ENCODE measurements around the gene DIP2B.
"Not testable (repeated sequence)": the region's sequence is repeated elsewhere in the genome, so short reads cannot be mapped to it uniquely, and the experiment has no call there.

DIP2B gene

DNA sequence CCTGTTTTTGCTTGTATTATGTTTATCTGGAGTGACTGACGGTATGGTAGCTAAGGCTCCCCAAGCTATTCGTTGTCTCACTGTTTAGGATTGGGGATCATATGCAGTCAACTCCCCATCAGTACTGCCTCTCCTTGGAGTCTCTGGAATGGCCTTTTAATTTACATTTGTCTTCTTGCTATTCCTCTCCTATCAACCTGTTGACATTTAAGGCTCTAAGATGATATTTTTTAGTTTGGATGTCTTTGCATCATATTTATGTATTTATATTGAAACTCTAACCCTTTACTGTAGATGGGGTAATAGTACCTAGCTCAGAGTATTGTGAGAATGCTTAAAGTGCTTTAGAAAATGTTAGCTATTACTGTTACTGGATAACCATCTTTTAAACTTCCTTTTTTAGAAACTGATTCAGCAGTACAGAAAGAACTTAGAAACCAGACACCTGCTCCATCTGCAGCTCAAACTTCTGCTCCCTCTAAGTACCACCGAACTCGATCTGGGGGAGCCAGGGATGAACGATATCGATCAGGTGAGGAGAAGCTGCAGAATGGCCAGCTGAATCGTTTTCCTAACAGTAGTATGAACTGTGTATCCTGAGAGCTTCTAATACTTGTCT, 135.6 kb downstream of the DIP2B start:
- DNase-seq: no peak

DNA sequence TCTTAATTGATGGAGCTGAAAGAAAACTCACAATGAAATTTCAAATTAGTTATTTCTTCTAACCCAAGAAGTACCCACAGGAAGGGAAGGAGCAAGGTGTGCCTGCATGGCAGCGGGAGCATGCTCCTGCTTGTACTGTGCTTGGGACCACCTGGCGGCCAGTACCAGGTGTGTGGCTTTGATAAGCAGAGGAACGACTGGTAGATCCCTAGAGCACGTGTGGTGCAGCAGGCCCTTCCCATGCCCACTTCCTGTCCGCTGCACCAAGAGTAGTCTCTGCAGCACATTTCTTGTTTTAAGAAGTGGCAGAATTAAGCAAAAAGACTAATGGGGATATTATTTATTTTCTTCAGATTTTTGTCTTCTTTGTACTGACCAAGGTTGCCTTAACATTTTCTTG, 136.8 kb downstream of the DIP2B start:
- DNase-seq: no peak

DNA sequence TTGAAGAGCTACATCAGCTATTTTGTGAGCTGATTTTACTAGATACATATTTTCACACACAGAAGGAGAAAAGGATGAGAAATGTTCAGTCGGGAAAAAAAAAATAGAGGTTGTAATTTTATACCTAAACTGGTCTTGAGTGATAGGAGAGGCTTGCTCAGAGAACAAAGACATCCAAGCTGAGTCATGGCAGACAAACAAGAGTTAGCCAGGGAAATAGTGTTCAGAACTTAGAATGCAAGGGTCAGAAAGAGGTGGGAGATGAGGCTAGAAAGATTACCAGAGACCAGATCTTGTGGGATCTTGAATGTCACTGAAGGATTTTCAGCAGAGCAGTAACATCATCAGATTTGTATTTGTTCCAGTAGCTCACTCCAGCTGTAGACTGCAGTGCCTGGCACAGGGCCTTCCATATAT, 137.3 kb downstream of the DIP2B start:
- no peak for DNase-seq

DNA sequence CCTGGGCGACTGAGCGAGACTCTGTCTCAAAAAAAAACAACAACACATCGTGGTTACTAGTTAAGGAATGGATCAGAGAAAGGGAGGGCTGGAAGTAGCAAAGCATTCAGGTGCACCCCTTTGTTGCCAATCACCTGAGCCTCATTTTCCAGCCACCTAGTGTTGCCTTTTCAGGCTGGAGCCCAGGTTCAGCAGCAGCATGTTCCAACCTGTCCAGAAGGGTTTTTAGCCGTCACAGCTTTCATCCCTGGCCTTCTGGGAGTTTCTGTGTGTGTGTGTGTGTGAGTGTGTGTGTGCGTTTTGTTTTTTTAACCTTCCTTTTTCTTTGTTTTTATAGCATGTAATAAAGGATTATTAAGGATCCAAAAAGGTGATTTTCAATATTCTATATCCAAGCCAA, 138.0 kb downstream of the DIP2B start:
- no peak for DNase-seq

DNA sequence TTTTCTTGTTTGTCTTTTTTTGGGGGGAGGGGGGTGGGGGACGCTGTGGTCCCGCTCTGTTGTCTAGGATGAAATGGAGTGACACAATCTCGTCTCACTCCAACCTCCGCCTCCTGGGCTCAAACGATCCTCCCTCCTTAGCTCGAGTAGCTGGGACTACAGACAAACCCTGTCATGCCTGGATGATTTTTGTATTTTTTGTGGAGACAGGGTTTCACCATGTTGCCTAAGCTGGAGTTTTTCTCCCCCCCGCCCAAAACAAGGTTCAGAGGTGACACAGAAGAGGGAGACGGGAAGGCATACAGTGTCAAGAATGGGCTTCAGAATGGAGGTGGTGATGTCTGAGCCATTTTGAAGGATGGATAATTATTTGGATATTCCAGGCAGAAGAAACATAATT, 142.2 kb downstream of the DIP2B start:
- no peak for DNase-seq

DNA sequence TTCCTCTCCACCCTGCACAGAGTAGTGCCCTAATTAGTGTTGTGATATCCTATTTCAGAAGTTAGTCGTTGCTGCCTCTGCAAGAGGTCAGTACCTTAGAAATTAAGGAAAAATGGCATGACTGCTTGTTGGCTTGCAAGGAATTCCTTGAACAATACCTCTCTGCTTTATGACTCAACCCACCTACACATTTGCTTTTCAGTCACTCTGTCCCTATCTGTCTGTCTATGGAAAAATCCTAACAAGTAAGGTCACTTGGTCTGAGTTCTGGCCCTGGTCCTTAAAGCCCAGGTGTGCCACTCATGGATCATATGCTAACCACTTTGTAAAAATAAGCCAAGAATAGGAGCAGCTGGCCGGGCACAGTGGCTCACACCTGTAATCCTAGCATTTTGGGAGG, 142.7 kb downstream of the DIP2B start:
- DNase-seq: no peak

DNA sequence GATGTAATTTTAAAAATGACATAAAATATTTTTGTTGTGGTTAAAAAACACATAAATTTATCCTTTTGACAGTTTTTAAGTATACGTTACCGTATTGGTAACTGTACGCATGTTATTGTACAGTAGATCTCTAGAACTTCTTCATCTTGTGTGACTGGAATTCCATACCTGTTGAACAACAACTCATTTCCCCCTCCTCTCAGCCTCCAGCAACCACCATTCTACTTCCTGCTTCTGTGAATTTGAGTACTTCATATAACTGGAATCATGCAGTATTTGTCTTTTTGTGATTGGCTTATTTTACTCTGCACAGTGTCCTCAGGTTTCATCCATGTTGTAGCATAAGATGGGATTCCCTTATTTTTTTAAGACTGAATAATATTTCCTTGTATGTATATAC, 145.5 kb downstream of the DIP2B start:
- no peak for DNase-seq

DNA sequence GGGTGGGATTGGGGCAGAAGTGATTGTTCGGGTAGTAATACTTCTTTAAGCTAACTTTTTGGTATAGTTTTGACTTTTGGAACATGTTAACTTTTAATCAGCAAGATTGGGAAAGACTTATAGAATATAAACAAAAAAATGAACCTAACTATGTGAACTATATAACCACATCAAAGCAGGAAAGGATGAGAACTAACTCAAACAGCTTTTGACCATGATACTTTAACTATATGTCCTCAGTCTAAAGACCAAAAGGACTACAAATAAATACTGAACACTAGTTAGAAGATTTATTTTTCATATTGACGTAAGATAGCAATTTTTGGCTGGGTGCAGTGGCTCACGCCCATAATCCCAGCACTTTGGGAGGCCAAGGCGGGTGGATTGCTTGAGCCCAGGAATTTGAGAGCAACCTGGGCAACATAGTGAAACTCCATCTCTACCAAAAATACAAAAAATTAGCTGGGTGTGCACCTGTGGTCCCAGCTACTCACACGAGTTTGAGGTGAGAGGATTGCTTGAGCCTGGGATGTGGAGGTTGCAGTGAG, 150.7 kb downstream of the DIP2B start:
- DNase-seq: no peak

DNA sequence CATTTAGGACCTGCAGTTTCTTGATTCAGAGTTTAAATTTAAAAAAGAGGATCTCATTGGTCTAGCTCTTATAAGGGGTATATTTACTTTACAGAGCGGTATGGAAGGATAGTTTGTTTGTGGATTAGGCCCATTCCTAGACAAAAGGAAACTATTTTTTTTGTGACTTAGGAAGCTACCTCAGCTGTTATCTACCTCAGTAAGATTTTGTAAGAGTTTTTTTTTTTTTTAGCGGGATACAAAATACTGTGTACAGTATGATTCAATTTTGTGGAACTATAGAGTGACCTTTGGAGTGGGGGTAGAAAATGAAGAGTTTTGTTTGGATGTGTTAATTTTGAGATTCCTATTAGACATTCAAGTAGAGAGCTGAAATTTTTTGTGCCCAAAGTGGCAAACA, 154.5 kb downstream of the DIP2B start:
- no peak for DNase-seq

DNA sequence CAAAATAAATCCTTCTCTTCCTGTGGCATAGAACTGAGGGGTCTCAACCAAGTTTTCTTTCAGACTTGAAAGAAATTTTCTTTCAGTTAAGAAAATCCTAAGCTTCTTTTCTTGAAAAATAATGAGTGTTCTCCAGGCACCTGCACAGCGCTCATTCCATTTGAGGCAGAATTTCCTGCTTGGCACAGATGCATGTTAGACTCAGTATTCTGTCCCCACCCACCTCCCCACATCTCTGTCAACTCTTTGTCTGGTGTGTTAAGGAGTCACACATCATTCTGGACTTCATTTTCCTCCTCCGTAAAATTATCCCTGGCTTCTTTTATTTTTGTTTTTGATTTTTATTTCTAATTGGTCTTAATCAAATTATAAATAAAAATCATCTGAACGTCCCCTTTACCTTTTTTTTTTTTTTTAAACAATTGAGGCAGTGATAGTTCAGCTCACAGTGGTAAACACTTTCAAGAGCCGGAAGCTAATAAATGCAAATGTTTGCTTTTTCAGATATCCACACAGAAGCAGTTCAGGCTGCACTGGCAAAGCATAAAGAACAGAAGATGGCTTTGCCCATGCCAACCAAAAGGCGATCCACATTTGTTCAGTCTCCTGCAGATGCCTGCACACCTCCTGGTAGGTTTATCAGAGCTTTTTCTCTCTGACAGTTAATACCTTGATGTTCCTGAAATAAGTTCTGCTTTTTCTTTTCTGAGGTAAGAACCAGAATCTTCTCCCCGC, 155.1 kb downstream of the DIP2B start:
- no peak for DNase-seq

DNA sequence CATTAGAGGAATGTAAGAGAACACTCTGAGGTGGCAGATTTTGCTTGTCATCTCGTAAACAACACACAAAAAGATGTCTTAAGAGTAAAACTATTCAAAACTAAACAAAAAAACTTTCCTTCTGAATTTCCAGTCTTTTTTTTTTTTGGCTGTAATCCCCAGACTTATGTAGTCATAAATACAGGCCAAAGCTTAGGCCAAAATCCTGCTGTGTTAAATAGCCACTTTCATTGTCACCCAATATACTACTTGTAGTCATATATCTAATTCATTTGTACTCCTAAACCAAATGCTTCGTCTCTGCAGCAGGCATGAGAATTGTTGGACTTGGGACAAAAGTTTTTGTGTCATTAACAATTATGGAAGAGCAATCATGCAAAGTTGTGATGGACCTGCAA, 155.6 kb downstream of the DIP2B start:
- DNase-seq: no peak

DNA sequence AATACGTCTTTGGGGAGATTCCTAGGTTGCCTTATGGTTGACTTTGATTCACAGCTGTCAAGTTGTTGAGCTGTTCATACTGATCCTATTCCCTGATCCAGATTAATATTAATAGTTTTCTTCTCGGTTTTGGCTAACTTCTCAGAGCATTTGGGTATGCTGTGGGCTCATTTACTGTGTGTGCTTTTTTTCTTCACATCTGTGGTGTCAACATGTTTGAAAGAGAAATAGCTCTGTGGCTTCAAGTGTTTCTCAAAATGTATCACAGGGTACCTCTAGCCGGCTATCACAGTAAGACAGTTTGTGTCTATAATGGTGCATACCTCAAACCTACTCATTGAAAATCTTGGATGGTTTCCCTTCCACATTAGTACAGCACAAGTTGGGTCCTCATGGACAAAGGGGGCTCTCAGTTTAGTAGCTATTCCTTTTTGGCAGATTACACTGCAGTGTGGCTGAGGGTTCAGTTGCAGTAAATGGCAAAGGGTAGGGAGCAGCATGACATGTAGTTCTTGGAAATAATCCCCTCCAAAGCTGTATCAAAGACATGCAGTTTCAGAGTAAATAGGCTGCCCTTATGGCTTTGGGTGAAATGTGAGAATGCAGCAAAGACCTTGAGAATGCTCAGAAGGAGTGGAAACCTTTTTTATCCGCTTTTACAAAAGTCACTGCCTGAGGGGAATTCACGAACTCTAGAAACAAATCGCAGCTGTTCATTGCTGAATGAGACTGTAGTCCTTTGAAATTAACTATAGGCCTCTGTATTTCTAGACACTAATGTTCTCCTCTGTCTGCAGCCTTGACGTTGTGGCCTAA, 156.7 kb downstream of the DIP2B start:
- DNase-seq: no peak

DNA sequence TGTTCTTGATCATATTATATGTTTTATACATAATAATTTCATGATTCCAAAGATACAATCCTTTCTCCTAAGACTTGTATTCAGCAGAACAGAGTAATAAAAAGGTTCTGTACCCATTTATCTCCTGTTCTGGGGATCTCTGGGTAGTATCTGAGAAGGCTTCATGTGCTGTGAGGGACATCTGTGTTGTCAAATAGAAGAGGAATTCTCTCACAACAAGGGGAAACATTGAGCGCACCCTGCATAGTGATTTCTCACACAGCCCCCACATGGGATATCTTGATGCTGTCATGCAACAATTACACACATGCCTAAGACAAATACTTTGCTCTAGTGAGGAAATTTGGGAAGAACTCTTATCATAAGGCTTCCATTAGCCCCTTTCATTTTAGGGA, 157.3 kb downstream of the DIP2B start:
- no peak for DNase-seq

DNA sequence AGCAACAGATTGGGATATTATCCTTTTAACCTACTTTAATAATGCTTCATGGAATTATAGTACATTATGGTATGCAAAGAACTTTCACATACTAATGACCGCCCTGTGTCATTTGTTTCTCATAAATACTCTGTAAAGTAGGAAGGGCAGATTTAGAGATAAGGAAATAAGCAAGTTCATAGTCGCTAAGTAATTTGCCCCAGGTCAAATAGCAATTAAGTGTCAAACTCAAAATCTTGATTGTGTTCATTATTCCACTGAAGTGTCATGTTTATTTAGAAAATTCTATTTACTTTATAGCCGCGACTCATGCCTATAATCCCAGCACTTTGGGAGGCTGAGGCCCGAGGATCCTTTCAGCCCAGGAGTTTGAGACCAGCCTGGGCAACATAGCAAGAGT, 160.4 kb downstream of the DIP2B start:
- no peak for DNase-seq

DNA sequence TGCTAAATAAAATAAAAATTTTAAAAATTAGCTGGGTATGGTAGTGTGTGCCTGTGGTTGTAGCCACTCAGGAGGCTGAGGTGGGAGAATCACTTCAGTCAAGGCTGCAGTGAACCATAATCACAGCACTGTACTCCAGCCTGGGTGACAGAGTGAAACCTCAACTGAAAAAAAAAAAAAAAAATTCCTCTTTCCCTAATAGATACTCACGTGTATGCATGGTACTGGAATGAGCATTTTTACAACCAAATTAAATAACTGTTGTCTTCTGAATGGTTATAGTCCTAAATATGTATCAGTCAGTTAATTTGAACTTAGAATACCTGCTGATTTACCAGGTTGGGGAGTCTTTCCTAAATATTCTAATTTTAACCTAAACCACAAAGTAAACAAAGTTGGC, 160.8 kb downstream of the DIP2B start:
- no peak for DNase-seq

DNA sequence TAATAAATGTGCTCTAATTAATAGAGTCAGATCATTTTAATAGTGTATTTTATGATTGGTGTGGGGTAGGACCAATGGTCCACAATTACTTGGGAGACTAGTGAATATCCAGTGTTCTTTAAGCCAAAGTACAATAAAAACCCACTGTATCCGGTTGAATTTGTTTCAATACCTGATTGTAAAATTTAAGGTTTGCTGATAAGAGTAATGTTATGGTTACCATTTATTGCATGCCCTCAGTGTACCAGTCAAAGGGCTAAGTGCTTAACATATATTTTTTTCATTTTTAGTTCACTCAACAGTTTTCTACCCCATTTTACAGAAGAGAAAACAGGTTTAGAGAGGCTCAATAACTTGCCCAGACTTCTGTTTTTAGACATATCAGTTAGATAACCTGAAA, 161.2 kb downstream of the DIP2B start:
- DNase-seq: no peak

DNA sequence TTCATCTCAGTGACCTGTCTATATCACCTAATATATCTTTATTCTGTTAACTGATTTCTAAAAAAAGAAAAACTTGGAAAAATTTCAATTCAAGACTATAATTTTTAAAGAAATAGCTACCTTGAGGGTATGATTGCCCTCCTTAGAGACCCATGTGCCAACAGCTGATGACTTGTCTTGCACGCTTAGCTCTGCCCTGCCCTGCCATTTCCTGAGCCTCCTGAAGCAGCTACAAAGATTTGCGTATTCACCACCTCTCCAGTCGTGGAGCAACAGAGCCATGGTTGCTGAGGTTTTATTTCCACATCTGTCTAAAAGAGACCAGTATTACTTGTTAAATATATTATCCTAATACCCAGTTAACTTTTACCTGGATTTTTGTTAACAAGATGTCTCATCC, 167.4 kb downstream of the DIP2B start:
- DNase-seq: no peak

DNA sequence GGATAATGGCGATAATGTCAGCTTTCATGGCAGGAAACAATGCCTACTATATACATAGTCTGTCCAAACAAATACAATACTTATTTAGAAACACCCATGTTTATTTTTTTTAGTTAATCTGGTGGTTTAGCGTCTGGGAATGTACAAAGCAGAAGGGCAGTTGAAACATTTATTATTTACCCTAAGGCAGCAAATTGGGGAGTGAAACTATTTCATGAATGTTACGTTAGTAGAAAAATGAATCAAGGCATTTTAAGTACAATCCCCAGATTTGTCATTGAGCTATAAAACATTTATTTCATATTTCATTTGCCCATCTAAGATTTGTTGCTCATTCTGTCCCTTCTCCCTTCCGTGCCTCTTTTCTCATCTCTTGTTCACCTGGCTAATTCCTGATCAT, 172.0 kb downstream of the DIP2B start:
- DNase-seq: no peak

DNA sequence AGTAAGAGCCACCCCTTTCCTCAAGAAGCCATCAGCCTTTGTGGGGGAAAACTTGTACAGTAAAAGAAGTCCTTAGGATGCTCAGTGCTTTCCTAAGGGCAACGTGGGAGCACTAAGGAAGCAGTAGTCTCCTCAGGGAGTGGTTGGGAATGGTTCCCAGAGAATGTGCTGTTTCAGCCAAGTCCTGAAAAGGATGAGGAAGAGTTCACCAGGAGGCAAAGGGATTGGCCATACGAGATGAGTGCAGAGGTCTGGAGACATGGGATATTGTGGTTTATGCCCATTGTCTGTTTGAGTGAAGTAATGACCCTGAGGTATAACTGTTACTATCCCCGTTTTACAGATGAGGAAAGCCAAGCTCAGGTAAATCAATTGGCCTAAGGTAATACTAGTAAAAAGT, 173.1 kb downstream of the DIP2B start:
- DNase-seq: no peak

DNA sequence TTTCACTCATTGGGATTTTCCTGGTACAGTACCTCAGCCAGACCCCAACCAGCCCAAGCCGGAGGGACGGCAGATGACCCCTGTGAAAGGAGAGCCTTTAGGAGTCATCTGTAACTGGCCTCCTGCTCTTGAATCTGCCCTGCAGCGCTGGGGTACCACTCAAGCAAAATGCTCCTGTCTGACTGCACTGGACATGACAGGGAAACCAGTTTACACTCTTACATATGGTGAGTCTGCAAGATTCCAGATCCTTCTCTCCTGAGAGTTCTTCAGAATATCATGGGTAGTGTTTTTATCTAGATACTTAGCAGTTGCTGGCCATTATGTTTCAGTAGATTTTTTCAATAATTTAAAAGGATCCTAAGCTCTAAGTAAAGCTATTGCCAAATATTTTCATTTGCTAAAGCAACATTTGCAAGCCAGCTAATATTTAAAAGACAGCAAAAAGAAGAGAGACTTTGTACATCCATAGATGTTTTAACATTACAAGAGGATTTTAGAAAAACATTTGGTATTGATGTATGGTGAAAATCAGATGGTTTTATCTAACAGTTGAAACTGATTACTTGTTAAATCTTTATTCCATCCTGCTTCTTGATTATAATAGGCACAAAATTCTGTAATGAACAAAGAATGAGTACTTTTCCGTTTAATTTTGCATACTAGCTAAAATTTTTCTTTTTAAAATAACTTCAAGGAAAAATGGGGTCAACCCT, 174.0 kb downstream of the DIP2B start:
- DNase-seq: no peak

DNA sequence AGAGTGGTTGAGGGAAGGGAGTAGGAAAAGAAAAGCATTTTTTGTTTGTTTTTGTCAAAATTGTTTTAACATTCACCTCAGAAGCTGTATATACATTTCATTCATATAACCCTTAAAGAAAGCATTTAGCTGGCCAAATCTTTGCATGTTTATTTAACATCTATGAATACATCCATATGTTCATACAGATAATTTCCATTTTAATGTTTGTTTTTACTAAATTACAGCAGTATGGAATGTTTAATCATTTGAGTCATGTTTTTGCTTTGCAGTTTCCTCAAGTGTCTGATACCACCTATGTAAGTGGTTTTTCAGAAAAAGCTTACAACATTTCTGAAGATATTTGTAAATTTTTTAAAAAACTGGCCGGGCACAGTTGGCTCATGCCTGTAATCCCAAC, 174.8 kb downstream of the DIP2B start:
- no peak for DNase-seq

DNA sequence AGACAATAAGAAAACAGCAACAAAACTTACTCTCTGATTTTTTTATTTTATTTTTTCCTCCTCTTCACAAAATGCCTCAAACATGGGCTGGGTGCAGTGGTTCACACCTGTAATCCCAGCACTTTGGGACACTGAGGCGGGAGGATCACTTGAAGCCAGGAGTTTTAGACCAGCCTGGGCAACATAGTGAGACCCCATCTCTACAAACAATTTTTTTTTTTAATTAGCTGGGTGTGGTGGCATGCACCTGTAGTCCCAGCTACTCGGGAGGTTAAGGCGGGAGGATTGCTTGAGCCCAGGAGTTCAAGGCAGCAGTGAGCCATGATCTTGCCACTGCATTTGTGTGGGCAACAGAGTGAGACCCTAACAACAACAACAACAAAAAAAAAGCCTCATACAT, 176.3 kb downstream of the DIP2B start:
- DNase-seq: not testable (repeated sequence)

DNA sequence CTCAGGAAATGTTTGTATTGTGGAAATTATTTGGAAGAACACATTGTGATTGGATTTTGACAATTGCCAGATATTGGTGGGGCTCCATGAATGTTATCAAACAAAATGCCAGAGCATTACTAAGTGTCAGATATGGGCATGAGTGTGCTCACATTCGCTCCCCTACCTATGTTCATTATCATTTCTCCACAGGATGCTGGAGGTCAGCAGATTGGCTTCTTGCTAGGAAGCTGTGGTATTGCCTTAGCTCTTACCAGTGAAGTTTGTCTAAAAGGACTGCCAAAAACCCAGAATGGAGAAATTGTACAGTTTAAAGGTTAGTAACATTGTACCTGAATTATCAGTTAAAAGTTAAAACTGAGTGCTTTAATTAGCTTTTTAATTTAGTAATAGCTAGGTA, 180.9 kb downstream of the DIP2B start:
- DNase-seq: no peak

All from CD4-positive, alpha-beta T cell treated with Interleukin-15 for 1 hour (primary cell).